GM19099 (cell line): ENCODE results near the gene DPYD.

Source experiments
- POLR2A ChIP-seq: IDR thresholded peaks from 3 replicates; pipeline ENCODE4 v1.6.1; 2011; ENCODE audit warnings: low read depth; ENCODE audit not compliant: insufficient read length; ENCODE audit errors: extremely low read depth

DPYD gene

DNA sequence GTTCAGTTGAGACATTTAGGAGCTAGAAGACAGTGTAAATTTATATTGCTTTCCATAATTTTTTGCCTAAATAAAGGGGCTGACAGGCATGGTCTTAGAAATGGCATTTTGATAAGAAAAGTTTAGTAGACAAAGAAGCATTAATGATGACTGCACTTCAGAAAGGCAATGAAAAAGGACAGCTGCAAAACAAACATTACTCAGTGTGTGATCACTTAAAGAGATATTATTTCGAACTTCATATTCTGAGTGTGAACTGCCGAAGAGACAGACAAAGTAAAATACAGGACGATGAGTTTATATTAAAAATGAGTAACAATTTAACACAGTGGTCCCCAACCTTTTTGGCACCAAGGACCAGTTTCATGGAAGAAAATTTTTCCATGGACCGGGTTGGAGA, 243.1 kb downstream of the DPYD start:
- no peak for TF ChIP-seq POLR2A

DNA sequence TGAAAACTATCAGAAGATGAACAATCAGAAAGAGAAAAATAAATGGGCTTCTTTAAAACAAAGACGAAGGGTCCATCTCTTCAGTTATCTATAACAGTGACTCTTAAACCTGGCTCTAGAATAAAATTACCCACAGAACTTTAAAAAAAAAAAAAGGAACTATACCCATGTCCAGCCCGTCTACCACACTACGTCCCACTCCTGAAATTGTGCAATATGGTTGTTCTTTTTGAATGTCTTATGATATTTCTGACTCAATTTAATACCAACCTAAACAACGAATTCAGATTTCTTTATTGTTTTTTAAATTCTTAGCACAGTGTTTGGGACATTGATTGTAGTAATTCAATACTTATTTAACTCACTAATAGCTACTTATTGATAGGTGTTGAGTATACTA, 246.3 kb downstream of the DPYD start:
- TF ChIP-seq POLR2A = no peak

DNA sequence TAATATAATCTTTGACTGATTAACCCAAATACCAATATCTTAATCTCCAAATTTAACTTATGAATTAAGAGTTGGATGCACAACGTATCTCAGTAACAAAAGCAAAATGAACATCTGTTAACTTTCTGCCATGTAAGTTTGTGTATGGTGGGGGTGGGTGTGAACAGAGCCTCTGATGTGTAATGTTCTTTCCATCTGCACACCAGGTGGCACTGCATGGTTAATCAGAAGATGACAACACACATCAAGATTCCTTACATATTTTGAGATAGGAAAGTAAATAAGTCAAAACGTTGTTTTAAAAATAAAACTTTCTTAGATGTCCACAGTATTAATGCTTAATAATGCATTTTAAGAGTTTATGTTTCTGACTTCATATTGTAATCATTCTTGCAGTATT, 251.9 kb downstream of the DPYD start:
- no peak for TF ChIP-seq POLR2A

DNA sequence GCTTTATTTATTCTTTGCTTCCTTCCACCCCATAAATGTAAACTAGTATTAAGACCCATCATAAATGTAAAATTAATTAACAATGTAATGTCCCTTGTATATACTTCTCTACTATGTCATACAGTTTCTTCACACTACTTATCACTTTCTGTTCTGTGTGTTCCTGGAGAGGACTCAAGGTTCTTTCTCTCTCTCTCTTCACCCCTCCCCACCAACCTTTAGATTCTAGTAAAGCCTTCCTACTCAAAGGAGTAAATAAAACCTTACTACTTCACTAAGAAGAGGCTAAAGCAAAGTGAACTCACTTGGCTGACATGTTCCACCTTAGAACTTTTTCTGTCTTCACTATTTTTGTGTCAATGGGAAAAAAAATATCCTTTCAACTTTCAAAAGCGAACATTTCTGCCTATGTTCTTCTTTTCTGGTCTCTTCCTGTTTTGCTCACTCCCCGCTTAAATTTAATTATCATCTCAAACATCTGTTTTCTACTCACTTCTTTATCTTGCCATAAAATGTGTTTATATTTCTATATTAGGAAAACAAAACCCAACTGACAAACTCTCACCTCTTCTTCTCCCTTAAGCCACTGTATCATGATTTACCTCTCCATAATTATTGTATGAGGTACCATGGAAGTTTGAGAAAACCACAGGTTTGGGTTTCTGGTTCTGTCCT, 260.3 kb downstream of the DPYD start:
- no peak for TF ChIP-seq POLR2A

DNA sequence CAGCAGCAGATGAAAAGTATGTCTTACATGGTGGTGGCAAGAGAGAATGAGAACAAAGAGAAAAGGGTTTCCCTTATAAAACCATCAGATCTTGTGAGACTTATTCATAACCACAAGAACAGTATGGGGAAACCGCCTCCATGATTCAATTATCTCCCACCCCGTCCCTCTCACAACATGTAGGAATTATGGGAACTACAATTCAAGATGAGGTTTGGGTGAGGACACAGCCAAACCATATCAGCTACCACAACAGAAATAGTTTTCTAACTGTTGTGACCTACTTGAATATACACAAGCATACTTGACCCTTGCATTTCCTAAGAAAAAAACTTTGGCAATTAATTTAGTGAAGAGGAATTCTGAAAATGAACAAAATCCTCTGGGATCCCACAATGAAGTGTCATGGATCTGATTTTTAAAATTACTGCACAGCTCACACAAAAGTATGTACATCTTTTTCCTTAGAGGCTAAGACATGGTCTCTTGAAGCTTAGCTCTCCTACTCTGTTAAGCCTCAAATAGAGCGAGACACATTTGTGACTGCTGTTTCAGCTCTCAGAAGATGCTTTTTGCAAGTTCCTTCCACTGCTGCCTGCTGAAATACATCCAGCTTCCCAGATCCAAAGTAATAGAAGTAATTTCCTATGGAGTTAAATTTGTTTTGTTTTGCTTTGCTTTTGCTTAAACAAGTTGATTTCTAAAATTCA, 265.8 kb downstream of the DPYD start:
- no peak for TF ChIP-seq POLR2A

DNA sequence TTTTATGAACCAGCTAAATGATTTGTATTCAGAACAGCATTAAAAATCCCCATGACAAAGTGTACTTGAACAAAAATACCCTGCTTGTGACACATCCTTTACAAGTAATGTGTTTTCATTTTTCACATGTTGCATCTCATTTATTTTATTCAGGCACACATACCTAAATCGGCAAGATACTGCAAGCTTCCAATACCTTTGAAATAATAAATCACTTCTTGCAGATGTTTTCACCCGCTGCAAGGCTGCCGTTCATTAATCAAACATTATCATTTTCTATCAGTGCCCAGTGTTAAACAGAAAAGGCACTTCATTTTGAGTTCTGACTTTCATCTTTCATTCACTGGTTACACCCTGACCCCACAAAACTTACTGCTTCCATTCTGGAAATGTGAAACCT, 269.6 kb downstream of the DPYD start:
- TF ChIP-seq POLR2A = no peak

DNA sequence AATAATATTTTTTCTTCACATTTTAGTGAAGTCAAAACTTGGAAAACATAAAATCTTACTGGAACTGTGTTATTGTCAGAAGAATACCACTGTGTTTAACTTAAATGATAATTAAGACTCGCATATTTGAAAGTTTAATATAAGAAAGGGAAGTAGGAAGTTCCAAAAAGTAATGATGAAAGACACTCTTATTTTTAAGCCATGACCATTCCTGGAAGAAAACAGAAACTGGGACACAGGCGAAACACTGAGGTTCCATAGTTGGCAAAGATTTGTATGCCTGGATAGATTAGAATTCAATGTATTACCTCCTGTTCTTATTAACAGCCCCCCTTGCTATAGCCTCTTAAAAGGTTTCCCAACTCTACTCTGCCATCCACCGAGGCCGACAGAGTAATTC, 271.2 kb downstream of the DPYD start:
- TF ChIP-seq POLR2A = no peak

DNA sequence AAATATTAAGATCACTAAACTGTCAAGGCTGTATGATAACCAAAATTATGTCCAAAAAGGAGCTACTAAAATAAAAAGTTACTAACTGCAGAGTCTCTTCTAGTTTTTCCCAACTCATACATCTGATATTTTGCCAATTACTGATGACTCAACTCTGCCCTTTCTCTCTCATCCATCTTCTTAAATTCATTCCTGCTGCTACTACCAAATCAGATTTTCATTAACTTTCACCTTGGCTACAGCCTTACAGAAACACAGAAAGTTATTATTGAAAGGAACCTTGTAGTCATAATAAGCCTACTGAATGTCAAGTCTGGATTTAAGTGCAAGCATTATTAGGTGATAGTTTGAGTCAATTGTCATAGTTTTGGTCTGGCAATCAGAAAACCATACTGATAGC, 273.1 kb downstream of the DPYD start:
- no peak for TF ChIP-seq POLR2A

DNA sequence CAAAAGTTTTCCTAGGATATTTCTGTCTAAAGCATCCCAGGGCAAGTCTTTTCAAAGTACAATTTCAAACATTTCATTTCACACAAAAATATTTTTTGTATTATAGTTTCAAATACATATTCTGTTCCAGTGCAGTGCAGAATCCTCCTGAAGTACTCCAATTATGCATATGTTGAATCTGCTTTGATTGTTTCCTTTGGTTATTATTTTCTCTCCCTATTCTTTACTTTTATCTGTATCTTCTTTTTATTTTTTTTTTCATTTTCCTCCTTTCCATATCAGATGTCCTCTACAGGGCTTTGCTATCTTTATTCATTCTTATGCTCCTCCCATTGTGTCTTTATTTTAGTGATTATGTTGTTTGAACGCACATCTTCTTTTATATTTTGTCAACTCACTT, 274.8 kb downstream of the DPYD start:
- no peak for TF ChIP-seq POLR2A

DNA sequence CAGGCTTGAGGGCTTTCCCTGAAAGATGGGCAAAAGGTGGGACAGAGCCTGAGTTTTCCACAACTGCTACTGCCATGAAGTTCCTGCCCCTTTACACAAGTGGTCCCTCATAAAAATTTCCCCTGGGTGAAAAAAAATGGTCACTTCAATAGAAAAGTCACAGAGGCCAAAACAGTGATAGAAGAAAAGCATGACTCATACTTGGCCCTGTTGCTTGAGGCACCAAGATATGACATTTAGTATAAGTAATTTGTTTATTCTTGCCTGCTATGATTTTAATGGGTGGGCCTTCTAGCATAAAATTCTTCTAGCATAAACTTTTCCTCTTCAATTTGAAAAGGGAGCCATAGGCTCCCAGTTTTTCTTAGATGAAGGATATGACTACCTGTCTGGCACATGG, 280.2 kb downstream of the DPYD start:
- no peak for TF ChIP-seq POLR2A

DNA sequence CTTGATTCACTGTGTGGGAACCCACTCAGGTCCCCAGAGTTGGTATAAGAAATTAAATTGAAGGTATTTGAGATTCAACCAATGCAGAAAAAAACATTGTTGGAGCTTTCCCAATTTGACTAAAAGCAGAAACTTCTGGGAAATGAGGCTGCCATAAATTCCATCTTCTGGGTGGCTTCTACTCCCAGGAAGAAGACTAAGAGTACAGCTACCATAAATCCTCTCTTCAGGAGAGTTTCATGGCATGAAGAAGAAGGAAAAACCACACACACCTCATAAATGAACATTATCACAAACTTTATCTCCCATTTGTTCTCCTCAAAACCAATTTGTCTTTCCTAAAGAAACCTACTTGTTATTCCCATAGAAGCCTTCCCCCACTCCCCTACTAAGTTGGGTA, 283.9 kb downstream of the DPYD start:
- TF ChIP-seq POLR2A = no peak

DNA sequence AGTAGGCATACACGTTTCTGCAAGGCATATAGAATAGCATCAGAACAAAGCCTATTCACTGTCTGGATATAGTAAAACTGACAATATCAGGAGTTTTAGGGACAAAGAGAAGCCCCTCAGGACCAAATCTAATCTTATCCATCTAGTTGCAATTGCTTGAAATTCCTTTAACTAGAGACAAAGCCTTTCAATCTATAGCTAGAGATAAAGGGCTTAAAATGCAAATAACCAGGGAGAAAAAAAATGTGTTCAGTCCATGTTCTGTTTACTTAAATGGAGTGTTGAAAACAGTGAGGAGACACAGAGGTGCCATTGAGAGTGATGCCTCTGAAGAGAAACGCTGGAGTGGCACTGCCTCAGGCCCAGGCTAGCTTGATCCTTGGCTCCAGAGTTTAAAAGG, 286.1 kb downstream of the DPYD start:
- TF ChIP-seq POLR2A = no peak

DNA sequence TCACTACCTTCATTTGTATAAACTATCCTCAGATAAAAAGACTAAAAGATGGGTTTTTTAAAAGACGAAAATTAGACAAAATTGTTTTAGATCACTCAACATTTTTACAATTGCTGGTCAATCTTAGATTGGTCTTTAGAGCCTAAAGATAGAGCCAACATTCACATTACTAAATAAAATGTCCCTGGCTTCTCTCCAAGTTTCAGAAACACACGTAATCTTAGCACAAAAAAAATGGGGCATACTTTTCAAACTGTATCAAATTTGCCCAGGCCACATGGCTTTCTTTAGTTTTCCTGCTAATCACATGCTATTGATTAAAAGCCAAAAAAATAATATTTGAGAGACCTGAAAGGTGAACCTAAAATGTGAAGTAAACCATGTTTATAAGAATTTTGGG, 288.1 kb downstream of the DPYD start:
- TF ChIP-seq POLR2A = no peak

DNA sequence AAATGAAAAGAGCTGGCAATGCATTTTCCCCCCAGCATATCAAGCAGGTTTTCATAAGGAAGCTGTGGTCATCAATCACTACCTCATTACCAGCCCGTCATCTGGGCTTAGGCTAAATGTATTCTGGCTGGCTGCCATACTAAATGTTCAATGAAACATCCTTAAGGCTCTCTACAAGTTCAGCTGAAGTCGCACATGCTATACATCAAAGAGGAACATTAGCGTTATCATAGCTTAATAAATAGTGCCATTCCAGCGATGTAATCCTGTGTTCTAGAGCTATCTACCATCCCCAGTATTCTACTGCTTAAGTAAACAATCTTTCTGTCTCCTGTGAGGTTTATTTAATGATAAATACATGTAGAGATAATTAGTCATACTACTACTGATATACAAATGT, 288.8 kb downstream of the DPYD start:
- no peak for TF ChIP-seq POLR2A

DNA sequence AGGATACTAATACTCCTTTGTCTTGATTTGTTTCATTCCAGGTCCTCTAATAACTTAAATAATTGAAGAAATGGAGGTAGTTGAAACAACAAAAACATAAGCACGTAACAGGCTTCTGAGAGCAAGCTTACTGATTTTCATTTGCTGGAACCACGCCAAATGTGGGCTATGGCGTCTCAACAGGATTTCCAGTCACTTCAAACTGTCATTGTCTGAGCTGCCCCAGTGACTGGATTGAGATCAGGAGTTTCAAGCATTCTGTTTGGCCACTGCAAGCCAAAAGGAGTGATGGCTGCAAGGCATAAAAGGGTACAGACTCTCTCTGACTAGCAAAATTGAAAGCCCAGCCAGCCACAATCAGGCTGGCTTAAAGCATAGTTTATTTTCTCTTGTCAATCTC, 289.9 kb downstream of the DPYD start:
- TF ChIP-seq POLR2A = no peak

DNA sequence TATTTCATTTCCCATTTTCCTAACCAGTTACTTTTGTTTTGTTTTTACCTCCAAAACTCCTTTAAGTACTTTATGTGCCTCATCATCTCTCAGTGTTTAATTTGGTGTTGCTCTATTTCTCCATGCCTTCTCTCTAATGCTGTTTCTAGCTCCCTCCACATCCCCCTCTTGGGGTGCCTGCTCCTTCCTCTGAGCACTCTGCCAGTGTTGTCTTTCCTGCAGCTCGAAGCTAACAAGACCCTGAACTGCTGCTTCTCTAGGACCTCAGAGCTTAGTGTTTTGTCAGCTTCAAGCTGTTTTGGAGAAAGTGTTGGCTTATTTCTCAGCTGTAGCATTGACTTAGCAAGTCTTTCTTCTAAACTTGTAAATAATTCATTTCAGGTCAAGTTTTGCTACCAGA, 290.6 kb downstream of the DPYD start:
- no peak for TF ChIP-seq POLR2A

DNA sequence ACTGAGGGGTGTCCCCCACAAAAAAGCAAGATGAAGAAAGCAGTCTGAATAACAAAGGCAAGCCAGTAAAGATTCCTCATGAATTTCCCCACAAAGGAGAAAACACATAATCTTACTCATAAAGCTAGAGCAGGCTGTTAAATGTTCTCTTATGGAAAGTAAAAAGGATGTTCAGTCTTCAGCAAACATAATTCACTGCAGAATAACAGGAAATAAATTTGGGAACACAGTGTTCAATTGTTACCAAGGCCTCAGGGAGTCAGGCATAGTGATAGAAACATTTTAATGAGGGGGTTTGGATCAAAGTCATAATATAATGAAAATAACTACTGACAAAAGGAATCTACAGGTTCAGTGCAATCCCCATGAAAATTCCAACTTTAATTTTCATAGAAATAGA, 297.6 kb downstream of the DPYD start:
- TF ChIP-seq POLR2A = no peak
